ENCODE measurements around the gene FAM13A.
A peak's percentile ranks its signal among the peaks of the same experiment; 100 is the strongest.

FAM13A gene

GRCh38 chr4:88814043-88814617, 242.9 kb downstream of the FAM13A start:
- no peak overlapping the region for H3K27ac ChIP-seq
- no peaks in the 10 kb centered on the region for H3K9me3 ChIP-seq (ENCODE audit: control insufficient read depth, low read length)
- H3K4me1 ChIP-seq: peaks cover 16% of the 10 kb centered on the region
- H3K4me2 ChIP-seq (ENCODE audit: low read length): peak overlapping the region; percentile 42
- no peaks in the 10 kb centered on the region for H3K36me3 ChIP-seq (ENCODE audit: control insufficient read depth, insufficient read depth, low read length)
- peak overlapping the region; percentile 9 for H3K4me3 ChIP-seq (ENCODE audit: low read depth, low read length)
- H3K9ac ChIP-seq: no peak overlapping the region
- H2AFZ ChIP-seq: no peak overlapping the region
- no peaks in the 10 kb centered on the region for H3K27me3 ChIP-seq (ENCODE audit: control insufficient read depth, insufficient read depth, low read length)
- TF ChIP-seq CTCF (IDR thresholded peaks at IDR 0.05): peak; percentile 17
- H3K79me2 ChIP-seq: peaks cover 35% of the 10 kb centered on the region

GRCh38 chr4:88813013-88813412, 244.0 kb downstream of the FAM13A start:
- H2AFZ ChIP-seq: no peak overlapping the region
- no peak overlapping the region for H3K4me3 ChIP-seq (ENCODE audit: low read depth, low read length)
- no peak overlapping the region for H3K9ac ChIP-seq
- peak overlapping the region; percentile 0 for H3K27ac ChIP-seq
- no peaks in the 10 kb centered on the region for H3K36me3 ChIP-seq (ENCODE audit: control insufficient read depth, insufficient read depth, low read length)
- peaks cover 29% of the 10 kb centered on the region for H3K79me2 ChIP-seq
- H3K9me3 ChIP-seq (ENCODE audit: control insufficient read depth, low read length): no peaks in the 10 kb centered on the region
- H3K4me2 ChIP-seq (ENCODE audit: low read length): no peak overlapping the region
- peaks cover 9% of the 10 kb centered on the region for H3K4me1 ChIP-seq
- no peak for TF ChIP-seq CTCF (IDR thresholded peaks at IDR 0.05)
- no peaks in the 10 kb centered on the region for H3K27me3 ChIP-seq (ENCODE audit: control insufficient read depth, insufficient read depth, low read length)

GRCh38 chr4:88812420-88812819, 244.6 kb downstream of the FAM13A start:
- Histone ChIP-seq H3K9me3 (ENCODE audit: control insufficient read depth, low read length) (no peaks in the 10 kb centered on the region), H3K27ac (peak overlapping the region; percentile 0), H3K4me1 (peaks cover 9% of the 10 kb centered on the region), H3K4me2 (ENCODE audit: low read length) (no peak overlapping the region), H3K9ac (no peak overlapping the region), H3K27me3 (ENCODE audit: control insufficient read depth, insufficient read depth, low read length) (no peaks in the 10 kb centered on the region), H3K4me3 (ENCODE audit: low read depth, low read length) (no peak overlapping the region), H3K36me3 (ENCODE audit: control insufficient read depth, insufficient read depth, low read length) (no peaks in the 10 kb centered on the region), H3K79me2 (peaks cover 26% of the 10 kb centered on the region), H2AFZ (no peak overlapping the region)
- TF ChIP-seq CTCF (IDR thresholded peaks at IDR 0.05): no peak

- Histone ChIP-seq H3K4me1 (peaks cover 9% of the 10 kb centered on the region), H3K27ac (peak overlapping the region; percentile 0)
Measured at GRCh38 chr4:88811904-88812303, 245.1 kb downstream of the FAM13A start.

More at GRCh38 chr4:88811904-88812303, 245.1 kb downstream of the FAM13A start:
- H3K9ac ChIP-seq: no peak overlapping the region
- no peak overlapping the region for H3K4me3 ChIP-seq (ENCODE audit: low read depth, low read length)
- H2AFZ ChIP-seq: no peak overlapping the region
- no peak for TF ChIP-seq CTCF (IDR thresholded peaks at IDR 0.05)
- H3K9me3 ChIP-seq (ENCODE audit: control insufficient read depth, low read length): no peaks in the 10 kb centered on the region
- H3K4me2 ChIP-seq (ENCODE audit: low read length): no peak overlapping the region
- peaks cover 22% of the 10 kb centered on the region for H3K79me2 ChIP-seq
- no peaks in the 10 kb centered on the region for H3K36me3 ChIP-seq (ENCODE audit: control insufficient read depth, insufficient read depth, low read length)
- H3K27me3 ChIP-seq (ENCODE audit: control insufficient read depth, insufficient read depth, low read length): no peaks in the 10 kb centered on the region
